Femur (tissue), 1 donor: Measurements from ENCODE around the gene RTN4IP1.
A peak's percentile ranks its signal among the peaks of the same experiment; 100 is the strongest.
"Not testable (repeated sequence)": the region's sequence is repeated elsewhere in the genome, so short reads cannot be mapped to it uniquely, and the experiment has no call there.

Experiments used
- DNase-seq: peaks from one replicate; pipeline ENCODE4 v3.0.0-alpha.2; 2017

Gene RTN4IP1

GRCh38 chr6:106579281-106579680, 50.0 kb downstream of the RTN4IP1 start:
- DNase-seq = no peak

GRCh38 chr6:106574741-106575458, 54.4 kb downstream of the RTN4IP1 start:
- peak; percentile 39 for DNase-seq

GRCh38 chr6:106572875-106573585, 56.3 kb downstream of the RTN4IP1 start:
- DNase-seq = no peak

GRCh38 chr6:106572436-106572835, 56.9 kb downstream of the RTN4IP1 start:
- no peak for DNase-seq

GRCh38 chr6:106569428-106569827, 59.9 kb downstream of the RTN4IP1 start:
- no peak for DNase-seq

GRCh38 chr6:106568530-106568929, 60.8 kb downstream of the RTN4IP1 start:
- DNase-seq = no peak

- DNase-seq = no peak
Observed at GRCh38 chr6:106564476-106564875, 64.8 kb downstream of the RTN4IP1 start.

- DNase-seq = peak; percentile 26
Observed at GRCh38 chr6:106563614-106564013, 65.7 kb downstream of the RTN4IP1 start.

GRCh38 chr6:106561686-106562405, 67.5 kb downstream of the RTN4IP1 start:
- DNase-seq = no peak

- DNase-seq = no peak
Observed at GRCh38 chr6:106560996-106561685, 68.2 kb downstream of the RTN4IP1 start.

- not testable (repeated sequence) for DNase-seq
Observed at GRCh38 chr6:106559659-106560058, 69.6 kb downstream of the RTN4IP1 start.

- no peak for DNase-seq
Observed at GRCh38 chr6:106558364-106558763, 70.9 kb downstream of the RTN4IP1 start.

GRCh38 chr6:106557837-106558236, 71.5 kb downstream of the RTN4IP1 start:
- DNase-seq = no peak

GRCh38 chr6:106556368-106556960, 72.8 kb downstream of the RTN4IP1 start:
- no peak for DNase-seq

- no peak for DNase-seq
Observed at GRCh38 chr6:106555767-106556166, 73.5 kb downstream of the RTN4IP1 start.

GRCh38 chr6:106553440-106553839, 75.9 kb downstream of the RTN4IP1 start:
- DNase-seq = no peak

- DNase-seq = no peak
Observed at GRCh38 chr6:106551155-106551554, 78.1 kb downstream of the RTN4IP1 start.

GRCh38 chr6:106549521-106549920, 79.8 kb downstream of the RTN4IP1 start:
- no peak for DNase-seq

GRCh38 chr6:106548926-106549455, 80.3 kb downstream of the RTN4IP1 start:
- DNase-seq = not testable (repeated sequence)

GRCh38 chr6:106547601-106548453, 81.5 kb downstream of the RTN4IP1 start:
- no peak for DNase-seq

GRCh38 chr6:106546691-106547414, 82.4 kb downstream of the RTN4IP1 start:
- peak; percentile 25 for DNase-seq
